GM12878 (cell line): ENCODE measurements around the gene SLC9A8. TPM values are rescaled to one million over a fixed set of nuclear protein-coding genes. Genes with fewer than 3 reads are reported as not detected.

Experiments
- BACH1 ChIP-seq: fragments of 450-650 bp; IDR thresholded peaks from 2 replicates; pipeline ENCODE4 v1.6.1; 2017; ENCODE audit warnings: mild to moderate bottlenecking, borderline replicate concordance
- BHLHE40 ChIP-seq, 2 experiments: fragments of 450-650 bp in 1 of 2; IDR thresholded peaks; 2 replicates each; pipeline ENCODE4 v1.6.1; 2011 to 2017; ENCODE audit warnings: low read depth in 2 of 2, borderline replicate concordance in 1 of 2, improper control_type of control experiment in 1 of 2, low read length in 1 of 2, mild to moderate bottlenecking in 1 of 2
- CREB1 ChIP-seq: IDR thresholded peaks from 2 replicates; pipeline ENCODE4 v1.6.1; 2012; ENCODE audit warnings: low read depth, mild to moderate bottlenecking, inconsistent platforms
- FOXK2 ChIP-seq: fragments of 450-650 bp; IDR thresholded peaks from 2 replicates; pipeline ENCODE4 v1.6.1; 2017; ENCODE audit warnings: mild to moderate bottlenecking, moderate library complexity
- IKZF1 ChIP-seq: fragments of 450-650 bp; conservative IDR thresholded peaks from 2 replicates; pipeline ENCODE4 v1.6.1; 2017; ENCODE audit warnings: antibody characterized with exemption, mild to moderate bottlenecking
- KDM1A ChIP-seq: fragments of 200-600 bp; sonication (generic); IDR thresholded peaks from 2 replicates; pipeline ENCODE4 v1.6.1; 2016; ENCODE audit warnings: borderline replicate concordance
- LARP7 ChIP-seq: fragments of 450-650 bp; IDR thresholded peaks from 2 replicates; pipeline ENCODE4 v1.6.1; 2017; ENCODE audit warnings: mild to moderate bottlenecking
- NR2C2 ChIP-seq: IDR thresholded peaks from 2 replicates; pipeline ENCODE4 v1.6.1; 2011; ENCODE audit warnings: borderline replicate concordance, low read depth; ENCODE audit not compliant: control insufficient read depth, insufficient read length
- POLR2A ChIP-seq: IDR thresholded peaks from 2 replicates; pipeline ENCODE4 v1.6.1; 2011; ENCODE audit warnings: low read depth, mild to moderate bottlenecking, low read length
- POLR2AphosphoS2 ChIP-seq: IDR thresholded peaks from 2 replicates; pipeline ENCODE4 v1.6.1; 2011; ENCODE audit warnings: low read depth, mild to moderate bottlenecking, low read length, improper control_type of control experiment, moderate library complexity
- PRDM15 ChIP-seq: fragments of 450-650 bp; formaldehyde crosslinking; IDR thresholded peaks from 2 replicates; pipeline ENCODE4 v1.4.0; 2020; ENCODE audit warnings: mild to moderate bottlenecking, moderate library complexity
- SMARCA5 ChIP-seq: fragments of 450-650 bp; IDR thresholded peaks from 2 replicates; pipeline ENCODE4 v1.6.1; 2017; ENCODE audit warnings: mild to moderate bottlenecking
- SP1 ChIP-seq: IDR thresholded peaks from one replicate; pipeline ENCODE4 v1.6.1; 2011; ENCODE audit warnings: low read depth, low read length
- SPI1 ChIP-seq: IDR thresholded peaks from 2 replicates; pipeline ENCODE4 v1.6.1; 2011; ENCODE audit warnings: low read depth, mild to moderate bottlenecking, low read length, moderate library complexity, borderline replicate concordance; ENCODE audit not compliant: insufficient read depth
- STAT1 ChIP-seq: fragments of 450-650 bp; conservative IDR thresholded peaks from 2 replicates; pipeline ENCODE4 v1.6.1; 2014; ENCODE audit warnings: antibody characterized with exemption, mild to moderate bottlenecking
- SUPT20H ChIP-seq: IDR thresholded peaks from 2 replicates; pipeline ENCODE4 v1.6.1; 2011; ENCODE audit warnings: low read depth, mild to moderate bottlenecking, low read length, moderate library complexity, borderline replicate concordance; ENCODE audit not compliant: control insufficient read depth
- TARDBP ChIP-seq: IDR thresholded peaks from 2 replicates; pipeline ENCODE4 v1.6.1; 2016; ENCODE audit warnings: borderline replicate concordance
- TBL1XR1 ChIP-seq: IDR thresholded peaks from 2 replicates; pipeline ENCODE4 v1.6.1; 2012; ENCODE audit warnings: low read depth, low read length, improper control_type of control experiment
- TCF3 ChIP-seq: IDR thresholded peaks from 2 replicates; pipeline ENCODE4 v1.6.1; 2012; ENCODE audit warnings: low read depth, mild to moderate bottlenecking, low read length, borderline replicate concordance; ENCODE audit not compliant: insufficient read depth
- ZNF217 ChIP-seq: fragments of 450-650 bp; IDR thresholded peaks from 2 replicates; pipeline ENCODE4 v1.6.1; 2017; ENCODE audit warnings: antibody characterized with exemption, mild to moderate bottlenecking
- ZNF384 ChIP-seq: IDR thresholded peaks from 2 replicates; pipeline ENCODE4 v1.6.1; 2012; ENCODE audit warnings: low read depth, mild to moderate bottlenecking, low read length, improper control_type of control experiment, borderline replicate concordance
- ZNF687 ChIP-seq: fragments of 450-650 bp; IDR thresholded peaks from 2 replicates; pipeline ENCODE4 v1.6.1; 2017; ENCODE audit warnings: mild to moderate bottlenecking, moderate library complexity
- ZZZ3 ChIP-seq: IDR thresholded peaks from 2 replicates; pipeline ENCODE4 v1.6.1; 2011; ENCODE audit warnings: low read depth; ENCODE audit not compliant: control insufficient read depth, insufficient read length
- polyA plus RNA-seq, 11 experiments: library from polyadenylated mRNA; depleted of rRNA in 4 of 11; unstranded in 6 of 11; stranded (reverse) in 5 of 11; fragments of >200 nt; fragmentation: Nextera tagmentation in 4 of 11; fragmentation: Illumina TruSeq in 1 of 11; extraction: Ambion mirVana in 4 of 11; extraction: Trizol in 1 of 11; gene quantifications; 1 replicate in 1 of 11; 2 replicates in 10 of 11; pipeline versions ENCODE4 v1.2.1 to v1.2.3, GENCODE V29; 2011 to 2016; ENCODE audit warnings: inconsistent platforms in 2 of 11, missing spikeins in 2 of 11, low read depth in 1 of 11
- total RNA-seq, 4 experiments: library from RNA; depleted of rRNA in 3 of 4; stranded (reverse); fragments of >200 nt in 3 of 4; fragmentation: Illumina TruSeq in 1 of 4; extraction: Trizol in 1 of 4; gene quantifications; 2 replicates each; pipeline versions ENCODE4 v1.2.1 to v1.2.3, GENCODE V29; 2013 to 2021

SLC9A8 gene
- total and polyA plus RNA-seq, 10 of the 15 experiments (the other 5 are each of a cell fraction or from before 2014, with no cell fraction given): 0.40 to 15.5 (median 6.5) TPM

GRCh38 chr20:49936153-49937026, 123.8 kb downstream of the SLC9A8 start, which contains the start of gene RNF114 (continued):
- TF ChIP-seq POLR2A: peak; percentile 97
- no peak for TF ChIP-seq STAT1
- TF ChIP-seq BACH1: peak; percentile 73; the same call in 1 of the 2 replicates
- TF ChIP-seq SMARCA5: peak; percentile 42; the same call in 1 of the 2 replicates
- 0 out of 2 replicates have a peak, but pooled peaks have one; percentile 35 for TF ChIP-seq LARP7
- peak; percentile 36 to 61; a peak in 3 of 4 replicates for TF ChIP-seq BHLHE40 (IDR thresholded peaks at IDR 0.05; ENCODE audit: borderline replicate concordance in 1 of 2, low read depth in 2 of 2, low read length in 1 of 2)
- TF ChIP-seq ZNF217: no peak
- peak; percentile 85 for TF ChIP-seq POLR2AphosphoS2
- TF ChIP-seq IKZF1: peak; percentile 61
- no peak for TF ChIP-seq TARDBP
- TF ChIP-seq TBL1XR1: peak; percentile 15; the same call in 1 of the 2 replicates
- no peak for TF ChIP-seq PRDM15
- TF ChIP-seq TCF3: 0 out of 2 replicates have a peak, but pooled peaks have one; percentile 60
- TF ChIP-seq SPI1: 0 out of 2 replicates have a peak, but pooled peaks have one; percentile 23
- 0 out of 2 replicates have a peak, but pooled peaks have one; percentile 51 for TF ChIP-seq ZNF687
- no peak for TF ChIP-seq ZNF384
- TF ChIP-seq SP1: peak; percentile 92
- TF ChIP-seq SUPT20H: no peak
- no peak for TF ChIP-seq NR2C2
- TF ChIP-seq ZZZ3: no peak
- TF ChIP-seq FOXK2: no peak
- no peak for TF ChIP-seq KDM1A
- peak; percentile 81 for TF ChIP-seq CREB1
